ENCODE data around the gene SHISAL1.

SHISAL1 gene

DNA sequence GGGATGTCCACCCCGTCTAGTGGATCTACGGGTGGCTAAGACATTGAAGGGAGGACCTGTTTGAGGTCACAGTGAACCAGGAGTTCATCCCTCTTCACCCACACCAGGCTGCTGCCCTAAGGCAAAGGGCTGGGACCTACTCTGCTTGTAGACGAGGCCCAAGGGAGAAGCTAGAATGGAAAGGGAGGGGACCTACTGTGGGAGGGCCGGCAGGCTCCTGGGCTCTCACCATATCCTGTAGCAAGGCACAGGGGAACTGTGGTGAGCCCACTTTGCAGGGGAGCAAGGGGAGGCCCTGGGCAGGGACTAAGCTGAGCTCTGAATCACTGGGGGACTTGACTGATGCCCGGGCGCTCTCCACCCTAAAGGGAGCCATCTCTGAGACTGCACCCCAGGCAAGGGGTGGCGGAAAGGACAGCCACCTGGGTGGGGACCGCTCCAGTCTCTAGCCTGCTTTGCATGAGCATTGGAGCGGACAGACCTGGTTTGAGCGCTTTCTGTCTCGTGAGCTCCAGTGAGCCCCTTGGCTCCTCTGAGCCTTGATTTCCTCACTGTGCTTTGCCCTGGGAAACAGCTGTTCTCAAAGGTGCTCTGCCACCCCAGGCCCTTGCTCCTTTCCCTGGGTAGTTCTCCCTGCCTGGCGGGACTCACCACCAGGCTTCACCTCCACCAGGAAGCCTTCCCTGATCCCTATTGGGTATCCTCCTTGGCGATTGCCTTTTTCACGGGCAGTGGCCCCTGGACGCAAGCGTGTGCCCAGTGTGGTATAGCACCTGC, 107.8 kb downstream of the SHISAL1 start:
- no peak overlapping the region for H3K27ac ChIP-seq (ENCODE audit: low read depth, low read length, severe bottlenecking)
- no peak overlapping the region for H3K4me3 ChIP-seq (ENCODE audit: extremely low read depth, insufficient read depth, low read length, poor library complexity, severe bottlenecking)
- H3K36me3 ChIP-seq (ENCODE audit: control insufficient read depth, insufficient read depth, low read length): no peaks in the 10 kb centered on the region
- WGBS, 2 experiments (ENCODE audit: insufficient coverage in 2 of 2): 92 to 95% methylated on average over 10 to 15 of the region's 16 CpGs
- no peaks in the 10 kb centered on the region for H3K9me3 ChIP-seq (ENCODE audit: control insufficient read depth, low read length)
- H3K4me1 ChIP-seq (ENCODE audit: control insufficient read depth, insufficient read depth, low read length, poor library complexity, severe bottlenecking): no peaks in the 10 kb centered on the region

DNA sequence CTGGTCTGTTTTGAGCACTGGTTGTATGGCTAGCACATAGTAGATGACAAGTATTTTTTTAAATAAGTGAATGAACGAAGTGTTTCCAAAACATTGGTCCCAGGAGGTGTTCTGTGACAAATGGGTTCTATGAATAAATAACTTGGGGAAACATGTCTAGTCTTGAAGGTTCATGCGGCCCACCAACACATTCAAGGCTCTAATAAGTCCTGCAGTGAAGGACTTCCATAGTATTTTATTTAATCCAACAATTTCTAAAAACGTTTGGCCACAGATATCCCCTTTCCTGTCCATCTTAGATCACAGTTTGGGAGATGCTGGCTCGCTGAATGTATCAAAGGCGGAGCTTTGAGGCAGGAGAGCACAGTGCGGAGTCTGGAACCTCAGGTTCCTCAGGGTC, 109.5 kb downstream of the SHISAL1 start:
- no peak overlapping the region for H3K27ac ChIP-seq (ENCODE audit: low read depth, low read length, severe bottlenecking)
- H3K9me3 ChIP-seq (ENCODE audit: control insufficient read depth, low read length): no peaks in the 10 kb centered on the region
- no peak overlapping the region for H3K4me3 ChIP-seq (ENCODE audit: extremely low read depth, insufficient read depth, low read length, poor library complexity, severe bottlenecking)
- H3K4me1 ChIP-seq (ENCODE audit: control insufficient read depth, insufficient read depth, low read length, poor library complexity, severe bottlenecking): no peaks in the 10 kb centered on the region
- H3K36me3 ChIP-seq (ENCODE audit: control insufficient read depth, insufficient read depth, low read length): no peaks in the 10 kb centered on the region
- WGBS, 2 experiments (ENCODE audit: insufficient coverage in 2 of 2): 88 to 91% methylated on average over 5 of the region's 6 CpGs

DNA sequence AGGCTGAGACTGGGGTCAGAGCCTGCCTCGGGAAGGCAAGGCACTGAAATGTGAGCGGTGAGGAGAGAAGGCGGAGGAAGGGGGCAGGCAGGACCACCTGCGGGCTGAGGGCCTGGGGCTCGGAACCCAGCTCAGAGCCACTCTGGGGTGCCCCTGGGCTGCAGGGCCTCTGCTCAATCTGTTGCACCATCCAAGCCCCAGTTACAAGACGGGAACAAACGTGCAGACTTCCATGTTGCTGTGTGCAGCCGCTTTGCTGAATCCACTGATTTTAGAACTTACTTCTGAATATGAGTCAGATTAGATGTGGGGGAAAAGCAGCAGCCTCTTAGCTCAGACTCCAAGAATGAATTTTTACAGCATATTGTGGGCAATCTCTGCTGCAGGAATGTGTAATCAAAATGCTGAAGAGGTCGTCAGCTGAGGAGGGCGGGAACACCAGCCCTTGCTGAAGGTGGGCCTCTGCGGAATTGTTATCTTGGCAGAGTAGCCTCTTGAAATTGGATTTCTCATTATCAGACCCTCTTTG, 110.4 kb downstream of the SHISAL1 start:
- WGBS, 2 experiments (ENCODE audit: insufficient coverage in 2 of 2): 81 to 86% methylated on average over 8 to 11 of the region's 11 CpGs

DNA sequence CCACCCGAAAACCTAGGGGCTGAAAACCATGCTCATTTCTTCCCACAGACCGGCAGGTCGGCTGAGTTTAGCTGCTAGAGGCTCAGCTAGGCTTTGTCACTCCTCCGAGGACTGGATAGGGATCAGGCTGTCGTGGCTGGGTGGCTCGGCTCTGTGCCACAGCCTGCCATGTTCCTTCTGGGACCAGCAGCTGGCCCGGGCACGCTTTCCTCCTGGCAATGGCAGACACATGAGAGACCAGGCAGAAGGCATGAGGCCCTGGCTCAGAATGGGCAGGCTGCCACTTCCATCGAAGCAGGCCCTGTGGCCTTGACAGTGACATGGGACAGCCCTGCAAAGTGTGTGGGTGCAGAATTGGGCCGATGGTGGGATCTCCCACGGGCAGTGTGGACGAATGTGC, 111.1 kb downstream of the SHISAL1 start:
- H3K4me3 ChIP-seq (ENCODE audit: extremely low read depth, insufficient read depth, low read length, poor library complexity, severe bottlenecking): no peak overlapping the region
- no peaks in the 10 kb centered on the region for H3K9me3 ChIP-seq (ENCODE audit: control insufficient read depth, low read length)
- H3K27ac ChIP-seq (ENCODE audit: low read depth, low read length, severe bottlenecking): no peak overlapping the region
- no peaks in the 10 kb centered on the region for H3K4me1 ChIP-seq (ENCODE audit: control insufficient read depth, insufficient read depth, low read length, poor library complexity, severe bottlenecking)
- 95% methylated on average over 9 to 10 of the region's 12 CpGs for WGBS, 2 experiments (ENCODE audit: insufficient coverage in 2 of 2)
- no peaks in the 10 kb centered on the region for H3K36me3 ChIP-seq (ENCODE audit: control insufficient read depth, insufficient read depth, low read length)

More for the DNA sequence above, 110.4 kb downstream of the SHISAL1 start:
- no peak overlapping the region for H3K27ac ChIP-seq (ENCODE audit: low read depth, low read length, severe bottlenecking)
- no peaks in the 10 kb centered on the region for H3K4me1 ChIP-seq (ENCODE audit: control insufficient read depth, insufficient read depth, low read length, poor library complexity, severe bottlenecking)
- H3K36me3 ChIP-seq (ENCODE audit: control insufficient read depth, insufficient read depth, low read length): no peaks in the 10 kb centered on the region
- no peak overlapping the region for H3K4me3 ChIP-seq (ENCODE audit: extremely low read depth, insufficient read depth, low read length, poor library complexity, severe bottlenecking)
- no peaks in the 10 kb centered on the region for H3K9me3 ChIP-seq (ENCODE audit: control insufficient read depth, low read length)

DNA sequence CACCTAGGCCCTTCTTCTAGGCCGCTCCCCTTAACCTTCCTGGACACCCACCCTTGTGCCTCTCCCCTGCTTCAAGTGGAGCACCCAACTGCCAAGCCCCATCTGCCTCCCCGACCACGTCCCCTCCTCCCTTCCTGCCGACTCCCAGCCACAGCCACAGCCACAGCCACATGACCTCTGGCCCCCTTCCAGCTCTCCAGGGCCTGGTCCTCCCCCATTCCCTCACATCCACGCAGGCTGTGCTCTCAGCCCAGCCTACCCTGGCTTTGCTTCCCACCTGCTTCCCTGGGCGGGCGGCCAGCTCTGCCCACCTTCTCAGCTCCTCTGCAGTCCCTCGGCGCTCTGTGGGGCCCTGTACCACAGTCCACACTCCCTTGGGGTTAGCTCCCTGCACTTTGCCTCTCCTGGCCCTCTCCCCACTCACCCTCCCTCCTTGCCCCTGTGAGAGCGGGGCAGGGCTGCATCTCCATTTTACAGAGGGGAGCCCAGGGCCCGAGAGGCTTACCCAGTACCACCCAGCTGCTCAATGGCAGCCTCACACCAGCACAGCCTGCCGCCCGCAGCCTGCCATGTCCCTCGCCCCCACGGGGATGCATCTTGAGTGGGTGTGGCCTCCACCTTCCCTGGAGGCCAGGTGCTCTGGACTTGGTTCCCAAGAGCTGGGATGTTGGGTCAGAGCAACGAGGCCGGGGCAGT, 111.7 kb downstream of the SHISAL1 start:
- H3K36me3 ChIP-seq (ENCODE audit: control insufficient read depth, insufficient read depth, low read length): no peaks in the 10 kb centered on the region
- H3K4me1 ChIP-seq (ENCODE audit: control insufficient read depth, insufficient read depth, low read length, poor library complexity, severe bottlenecking): no peaks in the 10 kb centered on the region
- H3K4me3 ChIP-seq (ENCODE audit: extremely low read depth, insufficient read depth, low read length, poor library complexity, severe bottlenecking): no peak overlapping the region
- WGBS, 2 experiments (ENCODE audit: insufficient coverage in 2 of 2): 91 to 96% methylated on average over 12 to 17 of the region's 17 CpGs
- no peaks in the 10 kb centered on the region for H3K9me3 ChIP-seq (ENCODE audit: control insufficient read depth, low read length)
- H3K27ac ChIP-seq (ENCODE audit: low read depth, low read length, severe bottlenecking): no peak overlapping the region

DNA sequence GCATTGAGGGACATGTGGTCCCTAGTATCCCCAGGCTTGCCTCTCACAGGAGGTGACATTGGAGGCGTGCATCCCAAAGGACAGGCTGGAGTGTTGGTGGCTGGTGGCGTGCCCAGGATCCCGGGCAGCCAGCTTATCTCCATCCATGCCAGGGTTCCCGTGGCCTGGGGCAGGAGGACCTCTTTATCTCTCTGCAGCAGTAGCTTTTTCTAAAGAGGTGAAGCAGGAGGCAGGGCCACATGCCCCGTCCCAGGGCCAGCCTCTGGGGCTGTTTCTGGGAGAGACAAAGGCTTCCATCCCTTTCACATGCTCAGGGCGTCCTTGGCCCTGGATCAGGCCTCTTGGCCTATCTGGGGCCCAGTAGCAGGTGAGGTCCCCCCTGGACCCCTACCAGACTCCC, 112.3 kb downstream of the SHISAL1 start:
- H3K27ac ChIP-seq (ENCODE audit: low read depth, low read length, severe bottlenecking): no peak overlapping the region
- no peaks in the 10 kb centered on the region for H3K9me3 ChIP-seq (ENCODE audit: control insufficient read depth, low read length)
- H3K36me3 ChIP-seq (ENCODE audit: control insufficient read depth, insufficient read depth, low read length): no peaks in the 10 kb centered on the region
- WGBS, 2 experiments (ENCODE audit: insufficient coverage in 2 of 2): 91 to 95% methylated on average over 5 to 6 of the region's 6 CpGs
- no peak overlapping the region for H3K4me3 ChIP-seq (ENCODE audit: extremely low read depth, insufficient read depth, low read length, poor library complexity, severe bottlenecking)
- no peaks in the 10 kb centered on the region for H3K4me1 ChIP-seq (ENCODE audit: control insufficient read depth, insufficient read depth, low read length, poor library complexity, severe bottlenecking)

DNA sequence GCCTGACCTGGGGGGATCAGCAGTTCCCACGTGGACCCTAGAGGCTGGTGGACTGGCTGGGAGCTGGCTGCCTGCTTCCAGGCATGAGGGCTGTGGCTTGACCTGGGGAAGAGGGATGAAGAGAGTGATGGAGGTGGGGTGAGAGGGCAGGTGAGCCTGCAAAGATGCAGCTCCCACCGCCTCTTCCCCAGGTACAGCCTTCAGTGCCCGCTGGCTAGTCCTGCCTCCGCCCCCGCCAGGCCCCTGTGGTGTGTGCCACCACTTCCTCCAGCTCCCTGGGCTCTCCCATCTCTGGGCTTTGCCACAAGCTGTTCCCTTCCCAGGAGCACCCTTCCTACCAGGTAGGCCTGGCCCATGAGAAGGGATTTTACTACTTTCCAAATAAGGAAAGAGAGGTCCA, 112.9 kb downstream of the SHISAL1 start:
- 87 to 100% methylated on average over 5 of the region's 5 CpGs for WGBS, 2 experiments (ENCODE audit: insufficient coverage in 2 of 2)
- H3K36me3 ChIP-seq (ENCODE audit: control insufficient read depth, insufficient read depth, low read length): no peaks in the 10 kb centered on the region
- no peak overlapping the region for H3K4me3 ChIP-seq (ENCODE audit: extremely low read depth, insufficient read depth, low read length, poor library complexity, severe bottlenecking)
- no peaks in the 10 kb centered on the region for H3K9me3 ChIP-seq (ENCODE audit: control insufficient read depth, low read length)
- no peak overlapping the region for H3K27ac ChIP-seq (ENCODE audit: low read depth, low read length, severe bottlenecking)
- H3K4me1 ChIP-seq (ENCODE audit: control insufficient read depth, insufficient read depth, low read length, poor library complexity, severe bottlenecking): no peaks in the 10 kb centered on the region

DNA sequence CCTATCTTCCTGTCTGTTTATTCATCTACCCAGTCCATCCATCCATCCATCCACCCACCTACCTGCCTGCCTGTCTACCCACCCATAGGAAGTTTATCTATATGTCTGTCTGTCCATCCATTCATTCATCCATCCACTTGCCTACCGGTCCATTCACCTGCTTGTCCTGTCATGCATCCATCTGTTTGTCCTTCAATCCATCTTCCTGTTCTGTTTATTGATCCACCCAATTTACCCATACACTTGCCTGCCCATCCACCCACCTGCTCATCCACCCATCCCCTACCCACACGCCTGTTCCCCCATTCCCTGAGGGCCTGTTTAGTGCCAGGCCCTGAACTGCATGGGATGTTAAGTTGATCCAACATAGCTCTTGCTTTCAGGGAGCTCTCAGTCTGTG, 113.6 kb downstream of the SHISAL1 start:
- Histone ChIP-seq H3K9me3 (ENCODE audit: control insufficient read depth, low read length) (no peaks in the 10 kb centered on the region), H3K4me1 (ENCODE audit: control insufficient read depth, insufficient read depth, low read length, poor library complexity, severe bottlenecking) (no peaks in the 10 kb centered on the region), H3K4me3 (ENCODE audit: extremely low read depth, insufficient read depth, low read length, poor library complexity, severe bottlenecking) (no peak overlapping the region), H3K27ac (ENCODE audit: low read depth, low read length, severe bottlenecking) (no peak overlapping the region), H3K36me3 (ENCODE audit: control insufficient read depth, insufficient read depth, low read length) (no peaks in the 10 kb centered on the region)
- 77 to 83% methylated on average over 2 of the region's 2 CpGs for WGBS, 2 experiments (ENCODE audit: insufficient coverage in 2 of 2)

DNA sequence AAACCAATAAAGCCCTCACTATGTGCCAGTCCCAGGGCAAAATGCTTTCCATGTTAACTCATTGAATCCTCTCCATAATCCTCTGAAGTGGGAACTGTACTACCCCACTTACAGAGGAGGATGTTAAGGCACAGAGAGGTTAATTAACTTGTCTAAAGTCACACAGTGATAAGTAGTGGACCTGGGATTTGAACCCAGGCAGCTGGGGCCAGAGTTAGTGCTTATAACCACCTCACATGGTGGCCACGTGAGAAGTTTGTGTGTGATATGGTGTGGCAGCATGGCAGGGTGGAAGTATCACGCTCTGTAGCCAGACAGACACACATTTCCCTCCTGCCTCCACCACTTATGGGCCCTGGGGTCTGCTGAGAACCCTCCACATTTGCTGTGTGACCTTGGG, 115.5 kb downstream of the SHISAL1 start:
- Histone ChIP-seq H3K36me3 (ENCODE audit: control insufficient read depth, insufficient read depth, low read length) (no peaks in the 10 kb centered on the region), H3K4me1 (ENCODE audit: control insufficient read depth, insufficient read depth, low read length, poor library complexity, severe bottlenecking) (no peaks in the 10 kb centered on the region), H3K27ac (ENCODE audit: low read depth, low read length, severe bottlenecking) (no peak overlapping the region), H3K9me3 (ENCODE audit: control insufficient read depth, low read length) (no peaks in the 10 kb centered on the region), H3K4me3 (ENCODE audit: extremely low read depth, insufficient read depth, low read length, poor library complexity, severe bottlenecking) (no peak overlapping the region)
- WGBS, 2 experiments (ENCODE audit: insufficient coverage in 2 of 2): no CpG with 5 or more reads among the region's 2 CpGs

DNA sequence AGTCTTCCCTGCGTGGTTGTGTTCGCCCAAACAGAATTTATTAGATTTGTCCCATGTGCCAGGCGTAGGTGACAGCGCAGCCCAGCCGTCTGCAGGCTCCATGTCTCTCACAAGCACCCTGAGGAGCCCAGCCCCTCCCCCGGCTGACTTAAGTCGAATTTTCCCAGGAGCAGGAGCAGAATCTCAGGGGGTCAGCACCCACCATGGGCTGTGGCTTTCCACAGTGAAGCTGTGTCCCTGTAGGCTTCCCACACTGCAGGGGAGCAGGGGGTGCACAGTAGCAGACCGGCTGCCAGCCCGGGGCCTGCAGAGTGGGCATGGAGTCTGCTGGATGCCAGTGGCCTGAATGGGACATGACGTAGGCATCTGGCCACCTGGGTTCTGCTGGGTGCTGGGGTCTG, 116.0 kb downstream of the SHISAL1 start:
- H3K27ac ChIP-seq (ENCODE audit: low read depth, low read length, severe bottlenecking): no peak overlapping the region
- 86 to 88% methylated on average over 7 to 10 of the region's 10 CpGs for WGBS, 2 experiments (ENCODE audit: insufficient coverage in 2 of 2)
- H3K36me3 ChIP-seq (ENCODE audit: control insufficient read depth, insufficient read depth, low read length): no peaks in the 10 kb centered on the region
- no peaks in the 10 kb centered on the region for H3K9me3 ChIP-seq (ENCODE audit: control insufficient read depth, low read length)
- H3K4me1 ChIP-seq (ENCODE audit: control insufficient read depth, insufficient read depth, low read length, poor library complexity, severe bottlenecking): no peaks in the 10 kb centered on the region
- no peak overlapping the region for H3K4me3 ChIP-seq (ENCODE audit: extremely low read depth, insufficient read depth, low read length, poor library complexity, severe bottlenecking)

DNA sequence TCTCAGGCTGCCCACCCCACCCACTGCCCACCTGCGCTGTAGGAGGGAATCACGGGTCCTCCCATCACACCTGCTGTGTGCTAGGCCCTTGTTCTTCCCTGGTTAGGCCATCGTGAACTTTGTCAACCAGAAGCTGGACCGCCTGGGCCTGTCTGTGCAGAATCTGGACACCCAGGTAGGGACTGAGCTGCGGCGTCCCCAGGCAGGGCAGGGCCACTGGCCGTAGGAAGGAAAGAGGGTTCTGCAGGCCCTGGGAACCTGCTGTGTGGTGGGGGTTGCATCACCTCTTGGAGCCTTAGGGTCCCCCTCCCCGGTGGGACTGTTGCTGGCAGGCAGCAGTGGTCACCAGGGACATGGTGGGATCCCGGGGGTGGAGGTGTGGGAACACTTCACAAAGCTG, 116.5 kb downstream of the SHISAL1 start:
- WGBS, 2 experiments (ENCODE audit: insufficient coverage in 2 of 2): 68 to 85% methylated on average over 8 of the region's 9 CpGs
- Histone ChIP-seq H3K4me1 (ENCODE audit: control insufficient read depth, insufficient read depth, low read length, poor library complexity, severe bottlenecking) (no peaks in the 10 kb centered on the region), H3K36me3 (ENCODE audit: control insufficient read depth, insufficient read depth, low read length) (no peaks in the 10 kb centered on the region), H3K27ac (ENCODE audit: low read depth, low read length, severe bottlenecking) (no peak overlapping the region), H3K9me3 (ENCODE audit: control insufficient read depth, low read length) (no peaks in the 10 kb centered on the region), H3K4me3 (ENCODE audit: extremely low read depth, insufficient read depth, low read length, poor library complexity, severe bottlenecking) (no peak overlapping the region)
